ENCODE data around the gene ADGRV1. TPM values are rescaled to one million over a fixed set of nuclear protein-coding genes. Genes with fewer than 3 reads are reported as not detected.

The ADGRV1 gene
- total RNA-seq, 4 donors from 2014 or later = not detected

DNA sequence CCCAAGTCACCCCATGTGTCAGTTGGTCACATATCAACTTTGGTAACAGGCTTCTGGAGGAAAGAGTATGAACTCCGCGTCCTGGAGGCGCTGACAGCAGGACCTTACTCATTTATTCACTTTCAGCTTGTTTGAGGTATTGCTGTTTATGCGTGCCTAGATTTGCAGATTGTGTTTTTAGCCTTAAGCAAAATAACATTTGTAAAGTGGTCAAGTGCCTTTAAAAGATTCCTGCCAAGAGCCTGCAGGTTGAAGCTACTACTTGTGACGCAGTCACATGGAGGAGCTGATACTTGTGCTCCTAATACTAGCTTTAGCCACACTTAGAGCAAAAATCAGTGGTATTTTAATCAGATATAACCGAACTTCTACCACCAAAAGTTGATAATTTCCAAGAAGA is 351.3 kb downstream of the ADGRV1 start:
- TF ChIP-seq CTCF (IDR thresholded peaks at IDR 0.05; ENCODE audit: low read depth) = no peak

- TF ChIP-seq CTCF (IDR thresholded peaks at IDR 0.05; ENCODE audit: low read depth) = no peak
These were observed 352.6 kb downstream of the ADGRV1 start for GRCh38 chr5:90911169-90911568.

GRCh38 chr5:90912476-90912875 is 353.9 kb downstream of the ADGRV1 start:
- no peak for TF ChIP-seq CTCF (IDR thresholded peaks at IDR 0.05; ENCODE audit: low read depth)

GRCh38 chr5:90915393-90915792 is 356.8 kb downstream of the ADGRV1 start:
- no peak for TF ChIP-seq CTCF (IDR thresholded peaks at IDR 0.05; ENCODE audit: low read depth)

GRCh38 chr5:90916947-90917800 is 358.6 kb downstream of the ADGRV1 start:
- no peak for TF ChIP-seq CTCF (IDR thresholded peaks at IDR 0.05; ENCODE audit: low read depth)

- no peak for TF ChIP-seq CTCF (IDR thresholded peaks at IDR 0.05; ENCODE audit: low read depth)
These were observed 359.5 kb downstream of the ADGRV1 start for GRCh38 chr5:90917928-90918668.

- TF ChIP-seq CTCF (IDR thresholded peaks at IDR 0.05; ENCODE audit: low read depth) = no peak
These were observed 362.9 kb downstream of the ADGRV1 start for GRCh38 chr5:90921418-90921973.
